Eye (tissue), 1 donor: Measurements from ENCODE around the gene RPS27.
"Not testable (repeated sequence)": the region's sequence is repeated elsewhere in the genome, so short reads cannot be mapped to it uniquely, and the experiment has no call there.

ENCODE experiments used
- DNase-seq: peaks from one replicate; pipeline ENCODE4 v3.0.0-alpha.2; 2015

RPS27 gene

GRCh38 chr1:153962088-153963029, 28.2 kb upstream of the RPS27 start:
- DNase-seq: no peak

GRCh38 chr1:153963030-153963849, 27.3 kb upstream of the RPS27 start, which contains the start of gene SLC39A1:
Gene SLC39A1, minus strand, starts transcription at chr1:153963537. Its CDS starts 822 bp downstream, at chr1:153962715.
- peak; percentile 100 for DNase-seq

- DNase-seq: no peak
These were observed 26.7 kb upstream of the RPS27 start for GRCh38 chr1:153963850-153964331.

- peak; percentile 98 for DNase-seq
These were observed 23.2 kb upstream of the RPS27 start, which contains the start of gene CREB3L4 for GRCh38 chr1:153967107-153967999. Gene CREB3L4, plus strand, starts transcription at chr1:153967902. Its CDS starts 624 bp downstream, at chr1:153968526.

- no peak for DNase-seq
These were observed 22.6 kb upstream of the RPS27 start for GRCh38 chr1:153968000-153968363.

- DNase-seq: peak; percentile 50
These were observed 22.2 kb upstream of the RPS27 start for GRCh38 chr1:153968408-153968807.

GRCh38 chr1:153968972-153969371, 21.6 kb upstream of the RPS27 start:
- no peak for DNase-seq

GRCh38 chr1:153970346-153970745, 20.2 kb upstream of the RPS27 start:
- DNase-seq: no peak

GRCh38 chr1:153973071-153973470, 17.5 kb upstream of the RPS27 start:
- DNase-seq: no peak

GRCh38 chr1:153973525-153973924, 17.0 kb upstream of the RPS27 start:
- no peak for DNase-seq

- no peak for DNase-seq
These were observed 13.7 kb upstream of the RPS27 start for GRCh38 chr1:153976819-153977249.

- DNase-seq: peak; percentile 96
These were observed 13.0 kb upstream of the RPS27 start, which contains the start of gene JTB for GRCh38 chr1:153977250-153978240. Gene JTB, minus strand, starts transcription at chr1:153977674. Its CDS starts 422 bp downstream, at chr1:153977252.

GRCh38 chr1:153978274-153978909, 12.2 kb upstream of the RPS27 start:
- no peak for DNase-seq

GRCh38 chr1:153979091-153979490, 11.5 kb upstream of the RPS27 start:
- not testable (repeated sequence) for DNase-seq

GRCh38 chr1:153981735-153982134, 8.8 kb upstream of the RPS27 start:
- DNase-seq: not testable (repeated sequence)

- DNase-seq: no peak
These were observed 6.3 kb upstream of the RPS27 start for GRCh38 chr1:153984123-153984894.

- no peak for DNase-seq
These were observed 5.1 kb upstream of the RPS27 start for GRCh38 chr1:153985341-153985912.

- DNase-seq: peak; percentile 91
These were observed 4.4 kb upstream of the RPS27 start, which contains the start of gene RAB13 for GRCh38 chr1:153985941-153986761. Gene RAB13, minus strand, starts transcription at chr1:153986339. Its CDS starts 103 bp downstream, at chr1:153986236.
